ENCODE data around the gene XYLT1. TPM values are rescaled to one million over a fixed set of nuclear protein-coding genes. Genes with fewer than 3 reads are reported as not detected.

Gene XYLT1
- polyA plus RNA-seq, 1 donor (not counting 4 experiments of a cell fraction or from before 2014, with no cell fraction given): 4.4 TPM

DNA sequence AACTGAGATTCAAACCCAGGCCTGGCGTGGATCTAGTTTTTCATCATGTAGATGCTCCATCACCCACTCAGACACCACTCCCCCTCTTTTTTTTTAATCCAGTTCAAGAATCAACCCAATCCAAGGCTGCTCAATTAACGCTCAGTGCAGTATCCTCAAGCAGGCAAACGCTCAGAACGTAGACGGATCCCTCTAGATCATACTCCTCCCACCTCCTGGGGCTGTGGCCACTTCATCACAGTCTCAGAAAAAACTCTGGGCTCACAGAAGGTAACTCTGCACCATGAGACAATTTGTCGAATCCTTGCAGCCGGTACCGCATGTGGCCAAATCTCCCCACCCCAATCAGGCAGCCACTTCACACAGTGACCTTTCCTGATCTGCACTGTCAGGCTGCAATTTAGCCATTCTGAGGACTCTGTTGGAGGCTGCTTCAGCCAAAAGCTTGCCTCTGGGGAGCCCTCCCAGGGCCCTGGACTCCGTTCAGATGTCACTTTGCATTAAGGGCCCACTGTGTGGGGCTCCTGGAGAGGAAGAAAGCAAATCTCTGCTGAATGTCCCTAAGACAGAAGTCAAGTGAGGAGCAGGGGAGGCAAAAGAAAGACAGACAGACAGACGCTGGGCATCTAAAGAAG lies 183.5 kb downstream of the XYLT1 start:
- H3K9me3 ChIP-seq (ENCODE audit: control insufficient read depth, low read depth, low read length): no peaks in the 10 kb centered on the region
- no peak overlapping the region for H3K4me2 ChIP-seq (ENCODE audit: control insufficient read depth, extremely low read depth, insufficient read depth, low read depth, low read length)
- TF ChIP-seq, protein P1, sequence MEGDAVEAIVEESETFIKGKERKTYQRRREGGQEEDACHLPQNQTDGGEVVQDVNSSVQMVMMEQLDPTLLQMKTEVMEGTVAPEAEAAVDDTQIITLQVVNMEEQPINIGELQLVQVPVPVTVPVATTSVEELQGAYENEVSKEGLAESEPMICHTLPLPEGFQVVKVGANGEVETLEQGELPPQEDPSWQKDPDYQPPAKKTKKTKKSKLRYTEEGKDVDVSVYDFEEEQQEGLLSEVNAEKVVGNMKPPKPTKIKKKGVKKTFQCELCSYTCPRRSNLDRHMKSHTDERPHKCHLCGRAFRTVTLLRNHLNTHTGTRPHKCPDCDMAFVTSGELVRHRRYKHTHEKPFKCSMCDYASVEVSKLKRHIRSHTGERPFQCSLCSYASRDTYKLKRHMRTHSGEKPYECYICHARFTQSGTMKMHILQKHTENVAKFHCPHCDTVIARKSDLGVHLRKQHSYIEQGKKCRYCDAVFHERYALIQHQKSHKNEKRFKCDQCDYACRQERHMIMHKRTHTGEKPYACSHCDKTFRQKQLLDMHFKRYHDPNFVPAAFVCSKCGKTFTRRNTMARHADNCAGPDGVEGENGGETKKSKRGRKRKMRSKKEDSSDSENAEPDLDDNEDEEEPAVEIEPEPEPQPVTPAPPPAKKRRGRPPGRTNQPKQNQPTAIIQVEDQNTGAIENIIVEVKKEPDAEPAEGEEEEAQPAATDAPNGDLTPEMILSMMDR (optimal IDR thresholded peaks at IDR 0.05 in 1 of 3, IDR thresholded peaks at IDR 0.05 in 1 of 3, conservative IDR thresholded peaks at IDR 0.05 in 1 of 3; ENCODE audit: extremely low read depth in 1 of 3, insufficient read depth in 2 of 3, low read length in 3 of 3): no peak
- TF ChIP-seq EZH2 (IDR thresholded peaks at IDR 0.05; ENCODE audit: low read length): no peak
- no peak overlapping the region for H2AFZ ChIP-seq (ENCODE audit: control insufficient read depth, low read length)
- peaks cover 2% of the 10 kb centered on the region for H4K20me1 ChIP-seq (ENCODE audit: control insufficient read depth, extremely low read depth, insufficient read depth, low read length)
- dilution Hi-C loops (cut with MboI; ENCODE audit: extremely low pct_ligation_motif_present, low sequenced_read_pairs): no loop called here
- no peaks in the 10 kb centered on the region for H3K4me1 ChIP-seq (ENCODE audit: control insufficient read depth, extremely low read depth, insufficient read depth, low read length)
- FAIRE-seq: no peak
- H3K9me1 ChIP-seq (ENCODE audit: control insufficient read depth, extremely low read depth, insufficient read depth, low read length): no peaks in the 10 kb centered on the region
- no peak for DNase-seq (ENCODE audit: low read depth, low spot score)
- no peak overlapping the region for H3K27ac ChIP-seq (ENCODE audit: control insufficient read depth, insufficient read depth, low read length)
- H3K9ac ChIP-seq (ENCODE audit: control insufficient read depth, extremely low read depth, insufficient read depth, low read length): no peak overlapping the region
- no peaks in the 10 kb centered on the region for H3K36me3 ChIP-seq (ENCODE audit: control insufficient read depth in 2 of 2, extremely low read depth in 1 of 2, insufficient read depth in 2 of 2, low read length in 2 of 2)
- no peaks in the 10 kb centered on the region for H3K79me2 ChIP-seq (ENCODE audit: control insufficient read depth, insufficient read depth, low read length)
- no peaks in the 10 kb centered on the region for H3K27me3 ChIP-seq (ENCODE audit: control insufficient read depth, extremely low read depth, insufficient read depth, low read length)
- H3K4me3 ChIP-seq (ENCODE audit: control insufficient read depth in 2 of 3, extremely low read depth in 1 of 3, insufficient read depth in 2 of 3, low read depth in 1 of 3, low read length in 3 of 3): no peak overlapping the region

DNA sequence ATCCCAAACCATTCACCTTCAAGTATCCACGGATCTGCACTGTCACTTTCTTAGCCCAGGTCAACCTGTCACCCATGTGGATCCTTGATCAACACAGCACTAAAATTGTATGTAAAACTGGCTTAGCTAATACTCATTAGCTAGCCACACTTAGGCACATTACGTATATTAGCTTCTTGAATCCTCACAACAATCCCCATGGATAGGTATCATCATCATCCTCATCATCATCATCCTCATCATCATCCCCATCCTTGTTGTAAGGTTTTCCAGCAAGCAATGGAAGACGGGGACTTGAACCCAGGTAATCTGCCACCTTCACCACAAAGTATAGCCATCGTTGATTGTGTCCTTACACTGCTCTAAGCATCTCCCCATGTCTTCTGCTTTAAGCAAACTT lies 184.3 kb downstream of the XYLT1 start:
- Histone ChIP-seq H3K79me2 (ENCODE audit: control insufficient read depth, insufficient read depth, low read length) (no peaks in the 10 kb centered on the region), H3K9ac (ENCODE audit: control insufficient read depth, extremely low read depth, insufficient read depth, low read length) (no peak overlapping the region), H3K27me3 (ENCODE audit: control insufficient read depth, extremely low read depth, insufficient read depth, low read length) (no peaks in the 10 kb centered on the region), H3K9me3 (ENCODE audit: control insufficient read depth, low read depth, low read length) (no peaks in the 10 kb centered on the region), H4K20me1 (ENCODE audit: control insufficient read depth, extremely low read depth, insufficient read depth, low read length) (peaks cover 2% of the 10 kb centered on the region), H3K9me1 (ENCODE audit: control insufficient read depth, extremely low read depth, insufficient read depth, low read length) (no peaks in the 10 kb centered on the region), H3K4me1 (ENCODE audit: control insufficient read depth, extremely low read depth, insufficient read depth, low read length) (no peaks in the 10 kb centered on the region), H2AFZ (ENCODE audit: control insufficient read depth, low read length) (no peak overlapping the region), H3K4me2 (ENCODE audit: control insufficient read depth, extremely low read depth, insufficient read depth, low read depth, low read length) (no peak overlapping the region), H3K36me3 (ENCODE audit: control insufficient read depth in 2 of 2, extremely low read depth in 1 of 2, insufficient read depth in 2 of 2, low read length in 2 of 2) (no peaks in the 10 kb centered on the region), H3K27ac (ENCODE audit: control insufficient read depth, insufficient read depth, low read length) (no peak overlapping the region), H3K4me3 (ENCODE audit: control insufficient read depth in 2 of 3, extremely low read depth in 1 of 3, insufficient read depth in 2 of 3, low read depth in 1 of 3, low read length in 3 of 3) (no peak overlapping the region)
- no peak for TF ChIP-seq EZH2 (IDR thresholded peaks at IDR 0.05; ENCODE audit: low read length)
- TF ChIP-seq, protein P1 (optimal IDR thresholded peaks at IDR 0.05 in 1 of 3, IDR thresholded peaks at IDR 0.05 in 1 of 3, conservative IDR thresholded peaks at IDR 0.05 in 1 of 3; ENCODE audit: extremely low read depth in 1 of 3, insufficient read depth in 2 of 3, low read length in 3 of 3): no peak
- dilution Hi-C loops (cut with MboI; ENCODE audit: extremely low pct_ligation_motif_present, low sequenced_read_pairs): no loop called here
- DNase-seq (ENCODE audit: low read depth, low spot score) (no peak), FAIRE-seq (no peak)
